Sigmoid colon (tissue), 4 donors: Measurements from ENCODE around the gene UBAP1.

Experiments used
- EP300 ChIP-seq, 4 donors: sonication (generic); formaldehyde crosslinking; IDR thresholded peaks; one replicate each; pipeline ENCODE4 v1.6.1; 2017; ENCODE audit warnings: antibody characterized with exemption in 4 of 4
- TF ChIP-seq, protein P1 (sequence below), 4 experiments: fragments of 450-650 bp in 3 of 4; fragments of 200-600 bp in 1 of 4; IDR thresholded peaks; one replicate each; pipeline ENCODE4 v1.5.1; 2016 to 2019; ENCODE audit warnings: antibody characterized with exemption in 4 of 4, mild to moderate bottlenecking in 3 of 4, moderate library complexity in 2 of 4

DNA sequence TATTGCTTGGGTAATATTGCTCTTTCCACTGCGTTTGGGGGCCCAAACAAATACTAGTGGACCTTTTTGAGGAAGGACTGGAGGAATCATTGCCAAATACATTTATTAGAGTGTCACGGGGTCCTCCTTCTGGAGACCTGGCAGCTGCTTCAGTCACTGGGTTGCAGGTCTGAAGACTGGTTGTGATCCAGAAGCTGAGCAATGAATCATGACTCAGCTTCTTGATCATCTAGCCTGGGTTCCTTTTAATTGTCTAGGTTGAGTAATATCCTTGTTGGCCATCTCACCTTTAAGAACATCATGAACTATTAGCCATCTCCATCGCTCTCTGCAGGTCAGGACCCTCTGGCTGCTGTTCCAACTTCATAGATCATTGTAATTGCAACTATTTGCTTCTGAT, 15.4 kb upstream of the UBAP1 start:
- TF ChIP-seq EP300 (IDR thresholded peaks at IDR 0.05): no peak
- TF ChIP-seq, protein P1, sequence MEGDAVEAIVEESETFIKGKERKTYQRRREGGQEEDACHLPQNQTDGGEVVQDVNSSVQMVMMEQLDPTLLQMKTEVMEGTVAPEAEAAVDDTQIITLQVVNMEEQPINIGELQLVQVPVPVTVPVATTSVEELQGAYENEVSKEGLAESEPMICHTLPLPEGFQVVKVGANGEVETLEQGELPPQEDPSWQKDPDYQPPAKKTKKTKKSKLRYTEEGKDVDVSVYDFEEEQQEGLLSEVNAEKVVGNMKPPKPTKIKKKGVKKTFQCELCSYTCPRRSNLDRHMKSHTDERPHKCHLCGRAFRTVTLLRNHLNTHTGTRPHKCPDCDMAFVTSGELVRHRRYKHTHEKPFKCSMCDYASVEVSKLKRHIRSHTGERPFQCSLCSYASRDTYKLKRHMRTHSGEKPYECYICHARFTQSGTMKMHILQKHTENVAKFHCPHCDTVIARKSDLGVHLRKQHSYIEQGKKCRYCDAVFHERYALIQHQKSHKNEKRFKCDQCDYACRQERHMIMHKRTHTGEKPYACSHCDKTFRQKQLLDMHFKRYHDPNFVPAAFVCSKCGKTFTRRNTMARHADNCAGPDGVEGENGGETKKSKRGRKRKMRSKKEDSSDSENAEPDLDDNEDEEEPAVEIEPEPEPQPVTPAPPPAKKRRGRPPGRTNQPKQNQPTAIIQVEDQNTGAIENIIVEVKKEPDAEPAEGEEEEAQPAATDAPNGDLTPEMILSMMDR (IDR thresholded peaks at IDR 0.05): no peak
